H9 (cell line): Measurements from ENCODE around the gene PDE12. TPM values are rescaled to one million over a fixed set of nuclear protein-coding genes. Genes with fewer than 3 reads are reported as not detected.

Source experiments
- DNase-seq: peaks from one replicate; pipeline ENCODE4 v3.0.0-alpha.2; 2017
- H2AFZ ChIP-seq: one replicate; pipeline ENCODE4 v1.6.1; 2013; ENCODE audit warnings: mild to moderate bottlenecking, low read length, control low read depth, moderate library complexity
- H2AK5ac ChIP-seq: 2 replicates; pipeline ENCODE4 v1.6.1; 2013; ENCODE audit warnings: low read length, control low read depth, mixed read lengths; ENCODE audit not compliant: insufficient read length
- H2BK120ac ChIP-seq: one replicate; pipeline ENCODE4 v1.6.1; 2013; ENCODE audit warnings: low read depth, mild to moderate bottlenecking, low read length, control low read depth, inconsistent platforms; ENCODE audit not compliant: poor library complexity, severe bottlenecking
- H2BK12ac ChIP-seq: 2 replicates; pipeline ENCODE4 v1.6.1; 2013; ENCODE audit warnings: low read length, control low read depth, mixed read lengths, low read depth; ENCODE audit not compliant: insufficient read length
- H2BK15ac ChIP-seq: 2 replicates; pipeline ENCODE4 v1.6.1; 2013; ENCODE audit warnings: low read depth, low read length, control low read depth
- H2BK20ac ChIP-seq: one replicate; pipeline ENCODE4 v1.6.1; 2013; ENCODE audit warnings: low read depth, mild to moderate bottlenecking, low read length, control low read depth, inconsistent platforms; ENCODE audit not compliant: poor library complexity, severe bottlenecking
- H2BK5ac ChIP-seq: 2 replicates; pipeline ENCODE4 v1.6.1; 2013; ENCODE audit warnings: low read length, control low read depth, mixed read lengths; ENCODE audit not compliant: insufficient read length
- H3K14ac ChIP-seq: 2 replicates; pipeline ENCODE4 v1.6.1; 2013; ENCODE audit warnings: low read length, control low read depth; ENCODE audit not compliant: insufficient read depth
- H3K18ac ChIP-seq: 2 replicates; pipeline ENCODE4 v1.6.1; 2013; ENCODE audit warnings: low read depth, mild to moderate bottlenecking, mixed read lengths, low read length, control low read depth; ENCODE audit not compliant: insufficient read length
- H3K23ac ChIP-seq: 2 replicates; pipeline ENCODE4 v1.6.1; 2013; ENCODE audit warnings: low read length, control low read depth, mixed read lengths, low read depth; ENCODE audit not compliant: insufficient read length
- H3K23me2 ChIP-seq: 2 replicates; pipeline ENCODE4 v1.6.1; 2013; ENCODE audit warnings: low read depth, mild to moderate bottlenecking, mixed read lengths, low read length, control low read depth; ENCODE audit not compliant: insufficient read length, poor library complexity, severe bottlenecking
- H3K27ac ChIP-seq: 2 replicates; pipeline ENCODE4 v1.5.1; 2013; ENCODE audit warnings: low read length, control low read depth, mixed read lengths, low read depth; ENCODE audit not compliant: insufficient read length
- H3K27me3 ChIP-seq: 2 replicates; pipeline ENCODE4 v1.6.1; 2013; ENCODE audit warnings: low read length, control low read depth, inconsistent platforms; ENCODE audit not compliant: insufficient read depth
- H3K4ac ChIP-seq: 2 replicates; pipeline ENCODE4 v1.6.1; 2013; ENCODE audit warnings: low read depth, mild to moderate bottlenecking, control low read depth, inconsistent platforms, low read length, moderate library complexity
- H3K4me1 ChIP-seq: 2 replicates; pipeline ENCODE4 v1.6.1; 2013; ENCODE audit warnings: low read length, control low read depth, inconsistent platforms; ENCODE audit not compliant: insufficient read depth
- H3K4me2 ChIP-seq: 2 replicates; pipeline ENCODE4 v1.6.1; 2013; ENCODE audit warnings: low read length, control low read depth, mixed read lengths; ENCODE audit not compliant: insufficient read length, insufficient read depth
- H3K56ac ChIP-seq: 2 replicates; pipeline ENCODE4 v1.6.1; 2013; ENCODE audit warnings: low read depth, mild to moderate bottlenecking, mixed read lengths, low read length, control low read depth; ENCODE audit not compliant: insufficient read length
- H3K79me1 ChIP-seq: 2 replicates; pipeline ENCODE4 v1.6.1; 2013; ENCODE audit warnings: low read depth, mild to moderate bottlenecking, moderate library complexity, low read length, control low read depth, inconsistent platforms; ENCODE audit not compliant: insufficient read depth, poor library complexity, severe bottlenecking
- H3K79me2 ChIP-seq: 2 replicates; pipeline ENCODE4 v1.6.1; 2013; ENCODE audit warnings: low read length, control low read depth, inconsistent platforms; ENCODE audit not compliant: insufficient read depth
- H3K9ac ChIP-seq: 2 replicates; pipeline ENCODE4 v1.6.1; 2013; ENCODE audit warnings: low read length, control low read depth, mixed read lengths; ENCODE audit not compliant: insufficient read length; ENCODE audit errors: extremely low read depth
- H3K9me3 ChIP-seq: one replicate; pipeline ENCODE4 v1.6.1; 2013; ENCODE audit warnings: low read depth, low read length, inconsistent platforms; ENCODE audit not compliant: control insufficient read depth
- H3T11ph ChIP-seq: one replicate; pipeline ENCODE4 v1.6.1; 2013; ENCODE audit warnings: mild to moderate bottlenecking, low read length, control low read depth, inconsistent platforms
- H4K20me1 ChIP-seq: one replicate; pipeline ENCODE4 v1.6.1; 2013; ENCODE audit not compliant: control insufficient read depth, insufficient read length, insufficient read depth
- H4K5ac ChIP-seq: 2 replicates; pipeline ENCODE4 v1.6.1; 2013; ENCODE audit warnings: low read depth, mild to moderate bottlenecking, mixed read lengths, low read length, control low read depth; ENCODE audit not compliant: insufficient read length
- H4K8ac ChIP-seq: replicated peaks from 2 replicates; pipeline ENCODE4 v1.6.1; 2013; ENCODE audit warnings: low read length, control low read depth, mixed read lengths, low read depth; ENCODE audit not compliant: insufficient read length
- H4K91ac ChIP-seq: 2 replicates; pipeline ENCODE4 v1.6.1; 2013; ENCODE audit warnings: low read depth, mild to moderate bottlenecking, moderate library complexity, mixed read lengths, low read length, control low read depth; ENCODE audit not compliant: insufficient read length
- H3K27ac Mint-ChIP-seq, 3 experiments: 2 replicates in 2 of 3; 3 replicates in 1 of 3; pipeline ENCODE4 v1.8.0; 2020 to 2021; ENCODE audit warnings: mixed read lengths in 3 of 3, mild to moderate bottlenecking in 1 of 3, moderate library complexity in 1 of 3
- H3K27me3 Mint-ChIP-seq: 2 replicates; pipeline ENCODE4 v1.8.0; 2021; ENCODE audit warnings: low read depth, mild to moderate bottlenecking, moderate library complexity, mixed read lengths
- H3K36me3 Mint-ChIP-seq, 3 experiments: 2 replicates in 2 of 3; 3 replicates in 1 of 3; pipeline ENCODE4 v1.8.0; 2020 to 2021; ENCODE audit warnings: low read depth in 3 of 3, mixed read lengths in 3 of 3; ENCODE audit not compliant: insufficient read depth in 1 of 3
- H3K4me1 Mint-ChIP-seq, 2 experiments: 2 replicates each; pipeline ENCODE4 v1.8.0; 2020; ENCODE audit warnings: mixed read lengths in 2 of 2
- H3K4me3 Mint-ChIP-seq, 2 experiments: 2 replicates in 1 of 2; 3 replicates in 1 of 2; pipeline ENCODE4 v1.8.0; 2020 to 2021; ENCODE audit warnings: mild to moderate bottlenecking in 2 of 2, mixed read lengths in 2 of 2, moderate library complexity in 1 of 2
- H3K9me3 Mint-ChIP-seq, 2 experiments: 2 replicates in 1 of 2; 3 replicates in 1 of 2; pipeline ENCODE4 v1.8.0; 2020; ENCODE audit warnings: mild to moderate bottlenecking in 2 of 2, mixed read lengths in 2 of 2, moderate library complexity in 1 of 2
- CTCF ChIP-seq: fragments of 200-600 bp; sonication (generic); conservative IDR thresholded peaks from 3 replicates; pipeline ENCODE4 v1.8.0; 2021; ENCODE audit warnings: antibody characterized with exemption, mild to moderate bottlenecking
- WGBS: extraction: QIAGEN DNeasy Blood & Tissue Kit; methylation state at CpG from one replicate; pipeline ENCODE4 v1.1.7; 2013; ENCODE audit warnings: missing lambda C conversion rate, low lambda C conversion rate, mixed read lengths; ENCODE audit not compliant: insufficient read length; ENCODE audit errors: extremely low coverage; 5-methylcytosine and 5-hydroxymethylcytosine counted together
- total RNA-seq: library from RNA; stranded (reverse); gene quantifications from 2 replicates; pipeline ENCODE4 v1.2.1, GENCODE V29; 2021

The PDE12 gene
- total RNA-seq, 1 experiment from 2014 or later: 18.9 TPM

GRCh38 chr3:57570878-57571277, 14.8 kb downstream of the PDE12 start:
- Histone ChIP-seq H3K23me2 (no peaks in the 10 kb centered on the region), H3K18ac (no peak overlapping the region), H2BK20ac (no peak overlapping the region), H2AFZ (no peak overlapping the region), H2BK5ac (no peak overlapping the region), H3K4me1 (no peaks in the 10 kb centered on the region), H3K79me1 (no peaks in the 10 kb centered on the region), H3K9me3 (no peaks in the 10 kb centered on the region), H3K56ac (no peak overlapping the region), H3K4ac (no peak overlapping the region), H4K5ac (no peak overlapping the region), H2AK5ac (no peak overlapping the region), H2BK120ac (no peak overlapping the region), H2BK15ac (no peak overlapping the region), H3K27me3 (no peaks in the 10 kb centered on the region), H4K91ac (no peak overlapping the region), H3K4me2 (no peak overlapping the region), H3T11ph (no peak overlapping the region), H4K20me1 (no peaks in the 10 kb centered on the region), H3K9ac (no peak overlapping the region), H3K23ac (no peak overlapping the region), H2BK12ac (no peak overlapping the region), H4K8ac (no peak overlapping the region), H3K14ac (no peak overlapping the region), H3K27ac (no peak overlapping the region), H3K79me2 (no peaks in the 10 kb centered on the region)
- DNase-seq: no peak
- Mint-ChIP-seq H3K9me3 (no peaks in the 10 kb centered on the region), H3K36me3 (peaks cover 29 to 69% (median 50%) of the 10 kb centered on the region in 3 experiments; a peak in 6 of 7 replicates), H3K4me3 (no peak overlapping the region), H3K4me1 (no peaks in the 10 kb centered on the region), H3K27me3 (no peaks in the 10 kb centered on the region), H3K27ac (no peak overlapping the region)
- no CpG with 5 or more reads among the region's 2 CpGs for WGBS
- no peak for TF ChIP-seq CTCF
